22Rv1 (cell line): ENCODE results near the gene RABGGTA.

Experiments used
- ZFX ChIP-seq: fragments of 450-650 bp; IDR thresholded peaks from 2 replicates; pipeline ENCODE4 v1.6.1; 2017; ENCODE audit warnings: antibody characterized with exemption, borderline replicate concordance
- TF ChIP-seq, protein P1 (sequence below): fragments of 450-650 bp; IDR thresholded peaks from 2 replicates; pipeline ENCODE4 v1.5.1; 2017; ENCODE audit warnings: mild to moderate bottlenecking

GRCh38 chr14:24266344-24267244 lies 4.8 kb downstream of the RABGGTA start:
- TF ChIP-seq, protein P1, sequence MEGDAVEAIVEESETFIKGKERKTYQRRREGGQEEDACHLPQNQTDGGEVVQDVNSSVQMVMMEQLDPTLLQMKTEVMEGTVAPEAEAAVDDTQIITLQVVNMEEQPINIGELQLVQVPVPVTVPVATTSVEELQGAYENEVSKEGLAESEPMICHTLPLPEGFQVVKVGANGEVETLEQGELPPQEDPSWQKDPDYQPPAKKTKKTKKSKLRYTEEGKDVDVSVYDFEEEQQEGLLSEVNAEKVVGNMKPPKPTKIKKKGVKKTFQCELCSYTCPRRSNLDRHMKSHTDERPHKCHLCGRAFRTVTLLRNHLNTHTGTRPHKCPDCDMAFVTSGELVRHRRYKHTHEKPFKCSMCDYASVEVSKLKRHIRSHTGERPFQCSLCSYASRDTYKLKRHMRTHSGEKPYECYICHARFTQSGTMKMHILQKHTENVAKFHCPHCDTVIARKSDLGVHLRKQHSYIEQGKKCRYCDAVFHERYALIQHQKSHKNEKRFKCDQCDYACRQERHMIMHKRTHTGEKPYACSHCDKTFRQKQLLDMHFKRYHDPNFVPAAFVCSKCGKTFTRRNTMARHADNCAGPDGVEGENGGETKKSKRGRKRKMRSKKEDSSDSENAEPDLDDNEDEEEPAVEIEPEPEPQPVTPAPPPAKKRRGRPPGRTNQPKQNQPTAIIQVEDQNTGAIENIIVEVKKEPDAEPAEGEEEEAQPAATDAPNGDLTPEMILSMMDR = no peak
- TF ChIP-seq ZFX = no peak
